ENCODE measurements around the gene LARGE2. TPM values are rescaled to one million over a fixed set of nuclear protein-coding genes. Genes with fewer than 3 reads are reported as not detected.
A peak's percentile ranks its signal among the peaks of the same experiment; 100 is the strongest.

Gene LARGE2
- total and polyA plus RNA-seq, 2 of the 13 experiments (the other 11 are each of a cell fraction or from before 2014, with no cell fraction given) = 8.5 to 21.6 TPM

DNA sequence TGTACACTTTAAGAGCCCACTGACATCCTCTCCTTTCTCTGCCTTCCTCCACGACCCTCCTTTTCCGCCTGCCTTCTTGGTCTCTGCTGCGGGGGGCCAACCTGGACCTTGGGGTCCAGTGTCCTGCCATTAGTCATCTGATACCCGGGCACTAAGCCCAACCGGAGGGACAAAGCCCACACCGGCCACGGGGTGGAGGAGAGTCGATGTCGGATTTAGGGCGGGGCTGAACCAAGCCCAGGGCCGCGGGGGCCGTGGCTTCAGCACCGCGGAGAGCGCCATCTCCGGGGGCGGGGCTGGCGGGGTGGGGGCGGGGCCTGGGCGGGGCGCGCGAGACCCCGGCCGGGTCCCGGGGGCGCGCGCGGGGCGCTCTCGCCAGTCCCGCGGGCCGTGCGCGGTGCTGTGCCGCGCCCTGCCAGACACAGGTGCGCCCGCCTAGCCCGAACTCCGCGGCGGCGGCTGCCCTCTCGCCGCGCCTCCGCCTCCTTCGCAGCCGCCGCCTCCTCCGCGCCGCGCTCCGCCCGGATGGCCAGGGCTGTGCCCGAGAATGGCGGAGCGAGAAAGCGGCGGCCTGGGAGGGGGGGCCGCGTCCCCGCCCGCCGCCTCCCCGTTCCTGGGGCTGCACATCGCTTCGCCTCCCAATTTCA lies 37.1 kb upstream of the LARGE2 start, which contains the start of gene MAPK8IP1 (continued):
- TF ChIP-seq, protein P1, sequence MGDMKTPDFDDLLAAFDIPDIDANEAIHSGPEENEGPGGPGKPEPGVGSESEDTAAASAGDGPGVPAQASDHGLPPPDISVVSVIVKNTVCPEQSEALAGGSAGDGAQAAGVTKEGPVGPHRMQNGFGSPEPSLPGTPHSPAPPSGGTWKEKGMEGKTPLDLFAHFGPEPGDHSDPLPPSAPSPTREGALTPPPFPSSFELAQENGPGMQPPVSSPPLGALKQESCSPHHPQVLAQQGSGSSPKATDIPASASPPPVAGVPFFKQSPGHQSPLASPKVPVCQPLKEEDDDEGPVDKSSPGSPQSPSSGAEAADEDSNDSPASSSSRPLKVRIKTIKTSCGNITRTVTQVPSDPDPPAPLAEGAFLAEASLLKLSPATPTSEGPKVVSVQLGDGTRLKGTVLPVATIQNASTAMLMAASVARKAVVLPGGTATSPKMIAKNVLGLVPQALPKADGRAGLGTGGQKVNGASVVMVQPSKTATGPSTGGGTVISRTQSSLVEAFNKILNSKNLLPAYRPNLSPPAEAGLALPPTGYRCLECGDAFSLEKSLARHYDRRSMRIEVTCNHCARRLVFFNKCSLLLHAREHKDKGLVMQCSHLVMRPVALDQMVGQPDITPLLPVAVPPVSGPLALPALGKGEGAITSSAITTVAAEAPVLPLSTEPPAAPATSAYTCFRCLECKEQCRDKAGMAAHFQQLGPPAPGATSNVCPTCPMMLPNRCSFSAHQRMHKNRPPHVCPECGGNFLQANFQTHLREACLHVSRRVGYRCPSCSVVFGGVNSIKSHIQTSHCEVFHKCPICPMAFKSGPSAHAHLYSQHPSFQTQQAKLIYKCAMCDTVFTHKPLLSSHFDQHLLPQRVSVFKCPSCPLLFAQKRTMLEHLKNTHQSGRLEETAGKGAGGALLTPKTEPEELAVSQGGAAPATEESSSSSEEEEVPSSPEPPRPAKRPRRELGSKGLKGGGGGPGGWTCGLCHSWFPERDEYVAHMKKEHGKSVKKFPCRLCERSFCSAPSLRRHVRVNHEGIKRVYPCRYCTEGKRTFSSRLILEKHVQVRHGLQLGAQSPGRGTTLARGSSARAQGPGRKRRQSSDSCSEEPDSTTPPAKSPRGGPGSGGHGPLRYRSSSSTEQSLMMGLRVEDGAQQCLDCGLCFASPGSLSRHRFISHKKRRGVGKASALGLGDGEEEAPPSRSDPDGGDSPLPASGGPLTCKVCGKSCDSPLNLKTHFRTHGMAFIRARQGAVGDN (CRISPR knock-in tag; IDR thresholded peaks at IDR 0.05) = peak; percentile 43; the same call in 1 of the 2 replicates
- TF ChIP-seq KAT8 (CRISPR knock-in tag; IDR thresholded peaks at IDR 0.05) = 0 out of 2 replicates have a peak, but pooled peaks have one; percentile 19
- no peak for TF ChIP-seq NFIC (IDR thresholded peaks at IDR 0.05; ENCODE audit: low read length)
- TF ChIP-seq, protein P2, sequence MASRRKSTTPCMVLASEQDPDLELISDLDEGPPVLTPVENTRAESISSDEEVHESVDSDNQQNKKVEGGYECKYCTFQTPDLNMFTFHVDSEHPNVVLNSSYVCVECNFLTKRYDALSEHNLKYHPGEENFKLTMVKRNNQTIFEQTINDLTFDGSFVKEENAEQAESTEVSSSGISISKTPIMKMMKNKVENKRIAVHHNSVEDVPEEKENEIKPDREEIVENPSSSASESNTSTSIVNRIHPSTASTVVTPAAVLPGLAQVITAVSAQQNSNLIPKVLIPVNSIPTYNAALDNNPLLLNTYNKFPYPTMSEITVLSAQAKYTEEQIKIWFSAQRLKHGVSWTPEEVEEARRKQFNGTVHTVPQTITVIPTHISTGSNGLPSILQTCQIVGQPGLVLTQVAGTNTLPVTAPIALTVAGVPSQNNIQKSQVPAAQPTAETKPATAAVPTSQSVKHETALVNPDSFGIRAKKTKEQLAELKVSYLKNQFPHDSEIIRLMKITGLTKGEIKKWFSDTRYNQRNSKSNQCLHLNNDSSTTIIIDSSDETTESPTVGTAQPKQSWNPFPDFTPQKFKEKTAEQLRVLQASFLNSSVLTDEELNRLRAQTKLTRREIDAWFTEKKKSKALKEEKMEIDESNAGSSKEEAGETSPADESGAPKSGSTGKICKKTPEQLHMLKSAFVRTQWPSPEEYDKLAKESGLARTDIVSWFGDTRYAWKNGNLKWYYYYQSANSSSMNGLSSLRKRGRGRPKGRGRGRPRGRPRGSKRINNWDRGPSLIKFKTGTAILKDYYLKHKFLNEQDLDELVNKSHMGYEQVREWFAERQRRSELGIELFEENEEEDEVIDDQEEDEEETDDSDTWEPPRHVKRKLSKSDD (CRISPR knock-in tag; IDR thresholded peaks at IDR 0.05; ENCODE audit: low read depth) = no peak
- TF ChIP-seq TBX3 (IDR thresholded peaks at IDR 0.05; ENCODE audit: borderline replicate concordance) = no peak
- TF ChIP-seq, protein P3, sequence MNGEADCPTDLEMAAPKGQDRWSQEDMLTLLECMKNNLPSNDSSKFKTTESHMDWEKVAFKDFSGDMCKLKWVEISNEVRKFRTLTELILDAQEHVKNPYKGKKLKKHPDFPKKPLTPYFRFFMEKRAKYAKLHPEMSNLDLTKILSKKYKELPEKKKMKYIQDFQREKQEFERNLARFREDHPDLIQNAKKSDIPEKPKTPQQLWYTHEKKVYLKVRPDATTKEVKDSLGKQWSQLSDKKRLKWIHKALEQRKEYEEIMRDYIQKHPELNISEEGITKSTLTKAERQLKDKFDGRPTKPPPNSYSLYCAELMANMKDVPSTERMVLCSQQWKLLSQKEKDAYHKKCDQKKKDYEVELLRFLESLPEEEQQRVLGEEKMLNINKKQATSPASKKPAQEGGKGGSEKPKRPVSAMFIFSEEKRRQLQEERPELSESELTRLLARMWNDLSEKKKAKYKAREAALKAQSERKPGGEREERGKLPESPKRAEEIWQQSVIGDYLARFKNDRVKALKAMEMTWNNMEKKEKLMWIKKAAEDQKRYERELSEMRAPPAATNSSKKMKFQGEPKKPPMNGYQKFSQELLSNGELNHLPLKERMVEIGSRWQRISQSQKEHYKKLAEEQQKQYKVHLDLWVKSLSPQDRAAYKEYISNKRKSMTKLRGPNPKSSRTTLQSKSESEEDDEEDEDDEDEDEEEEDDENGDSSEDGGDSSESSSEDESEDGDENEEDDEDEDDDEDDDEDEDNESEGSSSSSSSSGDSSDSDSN (CRISPR knock-in tag; IDR thresholded peaks at IDR 0.05) = no peak
- no peak for TF ChIP-seq ZFY (CRISPR knock-in tag; IDR thresholded peaks at IDR 0.05)
- TF ChIP-seq ZFP36 (IDR thresholded peaks at IDR 0.05; ENCODE audit: borderline replicate concordance, low read depth, low read length, partially characterized antibody) = no peak
- TF ChIP-seq, protein P4, sequence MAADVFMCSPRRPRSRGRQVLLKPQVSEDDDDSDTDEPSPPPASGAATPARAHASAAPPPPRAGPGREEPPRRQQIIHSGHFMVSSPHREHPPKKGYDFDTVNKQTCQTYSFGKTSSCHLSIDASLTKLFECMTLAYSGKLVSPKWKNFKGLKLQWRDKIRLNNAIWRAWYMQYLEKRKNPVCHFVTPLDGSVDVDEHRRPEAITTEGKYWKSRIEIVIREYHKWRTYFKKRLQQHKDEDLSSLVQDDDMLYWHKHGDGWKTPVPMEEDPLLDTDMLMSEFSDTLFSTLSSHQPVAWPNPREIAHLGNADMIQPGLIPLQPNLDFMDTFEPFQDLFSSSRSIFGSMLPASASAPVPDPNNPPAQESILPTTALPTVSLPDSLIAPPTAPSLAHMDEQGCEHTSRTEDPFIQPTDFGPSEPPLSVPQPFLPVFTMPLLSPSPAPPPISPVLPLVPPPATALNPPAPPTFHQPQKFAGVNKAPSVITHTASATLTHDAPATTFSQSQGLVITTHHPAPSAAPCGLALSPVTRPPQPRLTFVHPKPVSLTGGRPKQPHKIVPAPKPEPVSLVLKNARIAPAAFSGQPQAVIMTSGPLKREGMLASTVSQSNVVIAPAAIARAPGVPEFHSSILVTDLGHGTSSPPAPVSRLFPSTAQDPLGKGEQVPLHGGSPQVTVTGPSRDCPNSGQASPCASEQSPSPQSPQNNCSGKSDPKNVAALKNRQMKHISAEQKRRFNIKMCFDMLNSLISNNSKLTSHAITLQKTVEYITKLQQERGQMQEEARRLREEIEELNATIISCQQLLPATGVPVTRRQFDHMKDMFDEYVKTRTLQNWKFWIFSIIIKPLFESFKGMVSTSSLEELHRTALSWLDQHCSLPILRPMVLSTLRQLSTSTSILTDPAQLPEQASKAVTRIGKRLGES (CRISPR knock-in tag; IDR thresholded peaks at IDR 0.05; ENCODE audit: borderline replicate concordance) = no peak
- TF ChIP-seq ZNF75D (CRISPR knock-in tag; IDR thresholded peaks at IDR 0.05; ENCODE audit: borderline replicate concordance) = no peak
- no peak for TF ChIP-seq MAZ (IDR thresholded peaks at IDR 0.05; ENCODE audit: borderline replicate concordance, low read depth, low read length)
- TF ChIP-seq MAZ (CRISPR knock-in tag; IDR thresholded peaks at IDR 0.05; ENCODE audit: low read depth) = 0 out of 2 replicates have a peak, but pooled peaks have one; percentile 60
- TF ChIP-seq FLYWCH1 (CRISPR knock-in tag; IDR thresholded peaks at IDR 0.05) = no peak

Measured in HepG2 (cell line).